GM19239 (cell line): ENCODE results near the gene LRMDA.

ENCODE experiments used
- DNase-seq: peaks from one replicate; pipeline ENCODE4 v3.0.0; 2011; ENCODE audit warnings: low spot score; ENCODE audit not compliant: insufficient read length
- FAIRE-seq: peaks from 2 replicates; lab custom pipeline; 2011; peaks lifted over from hg19 to GRCh38; lab: Jason Lieb, UNC

The LRMDA gene

DNA sequence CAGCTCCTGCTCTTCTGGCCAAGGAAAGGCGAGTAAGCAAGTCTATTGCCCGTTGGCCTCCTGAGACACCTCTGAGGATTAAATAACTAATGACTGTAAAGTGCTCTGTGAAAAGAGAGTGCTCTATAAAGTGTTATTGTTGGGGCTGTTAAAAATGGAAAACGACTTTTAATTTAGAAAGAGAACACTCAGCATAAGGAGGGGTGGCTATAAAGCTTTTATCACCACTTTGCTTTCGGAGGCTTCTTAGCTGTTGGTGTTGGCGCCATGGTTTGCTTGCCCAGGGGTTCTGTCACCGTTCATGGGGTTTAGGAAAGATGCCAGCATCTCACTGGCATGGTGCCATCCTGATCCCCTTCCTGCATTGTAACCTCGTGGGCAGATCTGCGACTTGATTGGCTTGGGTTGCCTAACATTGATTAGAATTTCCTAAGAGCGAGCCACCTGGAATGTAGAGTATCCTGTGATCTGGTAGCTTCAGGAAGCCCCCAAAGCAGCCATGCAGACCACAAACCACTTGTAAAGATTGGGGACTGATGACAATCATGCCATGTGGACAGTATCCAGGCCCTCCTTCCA is 509.9 kb downstream of the LRMDA start:
- no peak for FAIRE-seq
- DNase-seq = no peak

DNA sequence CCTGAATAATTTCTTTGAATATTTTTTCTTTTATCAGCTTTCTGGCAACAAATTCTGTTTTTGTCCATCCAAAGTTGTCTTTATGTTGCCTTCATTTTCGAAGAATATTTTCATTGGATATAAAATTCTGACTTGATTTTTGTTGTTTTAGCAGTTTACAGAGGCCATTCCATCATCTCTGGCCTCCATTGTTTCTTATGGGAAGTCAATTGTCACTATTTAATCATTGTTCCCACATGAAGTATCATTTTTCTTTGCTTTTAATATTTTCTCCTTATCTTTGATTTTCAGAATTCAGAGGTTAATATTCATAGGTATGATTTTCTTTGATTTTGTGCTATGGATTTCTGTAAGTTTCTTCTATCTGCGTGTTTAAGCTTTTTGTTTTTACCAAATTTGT is 512.6 kb downstream of the LRMDA start:
- DNase-seq = no peak
- FAIRE-seq = no peak

DNA sequence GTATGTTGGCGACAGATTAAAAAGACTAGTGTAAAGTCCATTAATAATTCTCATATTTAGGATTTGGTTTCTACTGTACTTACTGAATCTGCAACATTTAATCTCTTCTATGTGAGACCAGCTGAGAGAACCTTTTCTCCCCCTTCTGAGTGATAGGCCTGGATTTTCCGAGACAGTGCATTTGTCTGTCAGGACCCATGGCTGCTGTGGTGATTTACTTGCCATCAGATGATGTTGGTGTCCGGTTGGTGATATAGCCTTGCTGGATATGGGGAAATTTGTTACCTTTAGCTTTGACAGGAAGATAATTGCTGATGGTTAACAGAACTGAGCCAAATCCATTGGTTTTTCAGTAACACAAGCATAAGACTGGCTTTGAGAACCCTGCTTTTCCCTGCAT is 517.2 kb downstream of the LRMDA start:
- FAIRE-seq = no peak

DNA sequence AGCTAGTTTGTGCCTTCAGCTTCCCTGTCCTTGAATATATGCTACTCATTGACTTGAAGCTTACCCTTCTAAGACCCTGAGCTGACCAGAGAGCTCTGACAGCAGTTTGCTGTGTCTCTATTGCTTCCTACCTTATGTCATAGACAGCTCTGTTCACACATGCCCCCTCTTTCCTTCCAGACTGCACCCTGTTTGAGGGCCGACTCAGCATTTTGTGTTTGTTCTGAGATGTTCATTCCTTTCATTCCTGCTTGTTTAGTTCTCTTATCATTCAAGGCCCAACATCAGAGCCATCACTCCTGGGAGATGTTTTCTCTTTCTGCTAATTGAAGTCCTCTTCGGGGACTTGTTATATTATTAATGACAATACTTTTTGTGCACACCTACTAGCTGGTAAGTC is 518.9 kb downstream of the LRMDA start:
- DNase-seq (no peak), FAIRE-seq (no peak)

More for the DNA sequence above, 517.2 kb downstream of the LRMDA start:
- DNase-seq = no peak

DNA sequence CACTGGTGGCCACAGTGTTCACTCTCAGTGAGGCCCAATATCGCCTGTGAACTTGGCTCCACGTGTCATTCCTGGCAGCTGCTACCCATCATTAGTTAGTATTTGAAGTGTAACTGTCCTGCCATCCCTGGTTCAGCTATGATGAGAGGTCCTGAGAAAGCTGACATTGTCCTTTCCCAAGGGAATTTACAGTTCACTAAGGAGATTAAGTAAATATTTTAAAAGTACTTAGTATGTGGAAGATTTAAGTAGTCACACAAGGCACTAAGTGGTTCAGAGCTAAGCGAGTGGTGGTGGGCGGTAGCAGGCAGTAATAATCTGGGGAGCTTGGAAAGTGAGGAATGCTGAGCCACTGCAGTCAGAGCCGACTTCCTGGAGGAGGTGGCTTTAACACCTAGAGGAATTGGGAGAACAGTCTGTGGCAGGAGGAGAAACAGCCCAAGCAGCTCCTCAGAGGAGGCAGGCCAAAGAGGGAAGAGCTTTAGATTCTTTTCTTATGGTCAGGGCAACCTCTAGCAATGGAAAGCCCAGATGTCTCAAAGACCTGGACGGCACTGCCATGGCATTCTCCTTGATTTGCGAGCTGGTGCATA is 519.7 kb downstream of the LRMDA start:
- DNase-seq (no peak), FAIRE-seq (no peak)

DNA sequence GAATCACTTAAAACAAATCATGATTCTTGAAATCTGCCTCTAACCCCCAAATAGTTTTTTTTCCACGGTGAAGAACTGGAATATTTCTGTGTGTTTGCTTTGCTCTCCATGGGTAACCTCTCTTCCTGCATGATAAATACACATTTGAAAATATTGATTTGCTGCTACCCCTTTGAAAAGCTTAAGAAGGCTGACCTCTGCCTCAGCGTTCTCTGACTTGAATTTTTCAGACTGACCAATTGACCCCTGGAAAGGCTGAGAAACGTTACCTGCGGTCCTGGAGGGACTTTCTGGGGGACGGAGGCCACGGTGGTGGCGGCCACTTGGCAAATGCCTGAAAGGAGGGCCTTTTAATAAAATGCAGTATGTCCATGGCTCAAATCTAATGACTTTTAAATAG is 520.2 kb downstream of the LRMDA start:
- DNase-seq (no peak), FAIRE-seq (no peak)

DNA sequence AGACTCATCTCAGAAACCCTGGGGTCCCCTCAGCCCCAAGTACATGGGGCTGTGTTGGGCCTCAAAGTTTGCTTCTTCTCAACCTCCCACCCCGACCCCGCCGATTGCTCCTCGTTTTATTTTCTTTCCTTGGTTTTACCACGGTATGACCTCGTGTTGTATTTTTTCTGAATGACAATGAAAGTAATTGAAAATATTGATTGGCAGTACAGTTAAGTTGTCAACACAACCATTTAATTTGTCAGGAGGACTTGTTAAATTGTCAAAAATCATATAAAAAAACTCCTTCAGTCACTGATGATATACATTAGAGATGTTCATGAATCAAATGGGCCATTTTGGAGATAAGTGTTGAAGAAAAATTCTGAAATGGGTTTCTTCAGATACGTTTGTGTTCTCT is 520.7 kb downstream of the LRMDA start:
- DNase-seq (no peak), FAIRE-seq (no peak)

DNA sequence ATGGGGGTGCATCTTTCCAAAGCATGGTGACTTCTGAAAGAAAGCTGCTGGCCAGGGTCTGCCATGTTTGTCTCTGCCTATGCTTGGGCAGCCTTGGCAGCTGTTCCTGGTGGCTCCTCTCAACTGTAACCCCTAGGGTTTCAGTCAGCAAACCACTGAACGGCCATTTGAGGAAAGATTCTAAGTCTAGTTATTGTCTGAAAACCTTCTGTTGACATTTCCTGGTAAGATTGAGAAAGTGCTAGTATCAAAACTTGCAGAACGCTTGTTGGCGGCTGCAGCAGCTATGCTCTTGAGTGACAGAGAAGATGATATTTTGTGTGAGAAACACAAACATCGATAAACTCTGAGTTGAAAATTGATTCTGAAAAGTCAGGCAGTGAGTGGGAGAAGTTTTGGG is 523.1 kb downstream of the LRMDA start:
- FAIRE-seq = no peak
- no peak for DNase-seq

DNA sequence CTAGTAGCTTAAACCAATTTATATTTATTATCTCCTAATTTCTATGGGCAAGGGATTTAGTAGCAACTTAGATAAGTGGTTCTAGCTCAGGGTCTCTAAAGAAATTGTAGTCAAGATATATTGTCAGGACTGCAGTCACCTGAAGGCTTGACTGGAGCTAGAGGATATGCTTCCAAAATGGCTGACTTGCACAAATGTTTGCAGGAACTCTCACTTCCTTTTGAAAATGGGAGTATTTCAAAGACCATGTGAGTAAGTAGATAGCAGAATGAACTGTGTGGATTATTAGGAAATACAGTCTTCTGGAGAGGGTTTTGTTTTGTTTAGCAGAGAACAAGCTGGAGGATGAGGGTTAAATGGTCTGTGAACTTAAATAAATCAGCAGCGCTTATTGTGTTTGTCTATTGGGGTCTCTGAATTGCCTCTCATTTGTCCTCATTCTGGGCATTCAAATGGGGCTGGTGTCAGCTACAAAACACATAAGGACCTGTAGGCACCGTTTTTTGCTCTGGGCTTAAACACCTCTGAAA is 524.6 kb downstream of the LRMDA start:
- DNase-seq (no peak), FAIRE-seq (no peak)

DNA sequence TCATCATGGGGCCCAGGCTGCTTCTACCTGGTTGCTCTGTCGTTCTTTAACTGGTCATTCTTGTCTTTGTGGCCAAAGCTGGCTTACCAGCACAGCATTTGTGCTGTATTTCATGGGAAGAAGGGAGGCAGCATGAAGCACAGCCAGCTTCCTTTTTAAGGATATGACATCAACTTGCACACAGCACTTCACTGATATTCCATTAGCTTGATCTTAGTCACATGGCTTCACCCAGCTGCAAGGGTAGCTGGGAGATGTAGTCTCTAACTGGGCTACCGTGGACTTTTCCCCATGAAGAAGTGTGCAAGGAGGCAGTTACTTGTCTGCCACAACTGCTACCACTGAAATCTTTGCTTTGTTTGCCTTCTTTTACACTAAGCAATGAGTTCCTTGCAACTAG is 525.2 kb downstream of the LRMDA start:
- DNase-seq = no peak
- FAIRE-seq = no peak

DNA sequence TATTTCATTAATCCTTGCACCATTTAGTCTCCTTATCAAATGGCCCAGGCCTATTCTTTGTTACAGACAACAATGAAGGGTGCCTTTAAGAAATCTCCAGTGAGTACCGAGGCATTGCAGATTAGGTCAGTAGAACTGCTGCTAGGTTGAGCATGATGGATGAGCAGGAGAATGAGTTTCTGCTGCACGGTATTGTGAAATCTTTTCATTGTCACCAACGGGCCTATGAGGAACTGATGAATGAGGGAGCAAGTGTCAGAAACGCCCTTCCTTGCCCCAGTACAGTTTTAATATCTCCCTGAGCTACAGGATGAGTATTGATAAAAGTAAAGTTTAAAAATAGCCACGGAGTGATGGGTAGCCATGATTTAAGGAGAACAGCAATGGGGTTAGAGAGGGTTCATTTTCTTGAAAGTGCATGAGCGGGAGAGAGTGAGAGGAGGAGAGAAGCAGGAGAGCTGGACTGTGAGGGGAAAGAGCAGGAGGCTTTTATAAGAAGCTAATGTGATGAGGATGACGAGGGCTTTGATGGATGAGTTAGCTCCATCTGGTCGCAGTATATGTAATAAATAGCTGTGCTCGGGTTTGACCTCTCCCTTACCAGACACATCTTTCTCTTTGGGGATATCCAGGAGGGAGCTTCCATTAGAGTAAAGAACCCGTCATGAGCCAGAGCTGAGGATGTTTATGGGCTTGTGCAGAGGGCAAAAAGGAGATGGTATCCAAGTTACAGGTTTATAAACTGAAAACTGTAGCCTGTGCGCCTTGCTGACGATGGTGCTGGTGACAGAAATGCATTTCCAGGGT is 526.1 kb downstream of the LRMDA start:
- no peak for DNase-seq

DNA sequence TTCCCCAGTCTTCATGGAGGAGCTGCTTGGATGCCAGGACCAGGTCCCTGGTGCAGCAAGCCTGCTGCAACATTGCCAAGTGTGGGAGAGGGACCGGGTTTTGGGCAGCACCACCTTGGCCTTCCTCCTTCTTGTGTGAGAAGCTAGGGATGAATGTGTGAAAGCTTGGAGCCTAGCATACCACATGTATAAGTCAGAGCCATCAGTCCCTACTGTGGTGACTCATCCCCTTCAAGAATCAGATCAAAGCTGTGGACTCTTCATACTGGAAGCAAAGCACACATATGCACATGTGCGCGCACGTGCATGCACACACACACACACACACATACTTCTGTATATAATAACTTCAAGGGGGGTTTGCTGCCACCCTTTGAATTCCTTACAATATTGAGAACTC is 527.8 kb downstream of the LRMDA start:
- DNase-seq (no peak), FAIRE-seq (no peak)

More for the DNA sequence above, 526.1 kb downstream of the LRMDA start:
- FAIRE-seq = no peak

DNA sequence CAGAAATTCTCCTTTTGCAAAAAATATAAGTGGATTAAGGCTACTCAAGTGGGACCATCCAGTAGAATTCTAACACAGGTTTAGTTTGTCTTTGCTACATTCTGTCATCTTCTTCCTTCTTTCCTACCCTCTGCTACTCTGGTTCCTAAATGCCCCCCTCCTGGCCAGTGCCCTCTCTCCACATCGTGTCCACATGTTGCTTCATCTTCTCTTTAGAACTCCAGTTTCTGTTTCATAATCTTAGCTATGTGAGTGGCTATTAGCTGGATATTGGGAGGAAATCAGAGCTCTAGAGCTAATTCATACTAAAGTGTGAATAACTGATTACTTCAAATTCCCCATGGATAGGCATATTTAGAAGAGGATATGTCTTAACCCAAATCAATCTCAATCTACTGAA is 528.5 kb downstream of the LRMDA start:
- DNase-seq = no peak
- no peak for FAIRE-seq

DNA sequence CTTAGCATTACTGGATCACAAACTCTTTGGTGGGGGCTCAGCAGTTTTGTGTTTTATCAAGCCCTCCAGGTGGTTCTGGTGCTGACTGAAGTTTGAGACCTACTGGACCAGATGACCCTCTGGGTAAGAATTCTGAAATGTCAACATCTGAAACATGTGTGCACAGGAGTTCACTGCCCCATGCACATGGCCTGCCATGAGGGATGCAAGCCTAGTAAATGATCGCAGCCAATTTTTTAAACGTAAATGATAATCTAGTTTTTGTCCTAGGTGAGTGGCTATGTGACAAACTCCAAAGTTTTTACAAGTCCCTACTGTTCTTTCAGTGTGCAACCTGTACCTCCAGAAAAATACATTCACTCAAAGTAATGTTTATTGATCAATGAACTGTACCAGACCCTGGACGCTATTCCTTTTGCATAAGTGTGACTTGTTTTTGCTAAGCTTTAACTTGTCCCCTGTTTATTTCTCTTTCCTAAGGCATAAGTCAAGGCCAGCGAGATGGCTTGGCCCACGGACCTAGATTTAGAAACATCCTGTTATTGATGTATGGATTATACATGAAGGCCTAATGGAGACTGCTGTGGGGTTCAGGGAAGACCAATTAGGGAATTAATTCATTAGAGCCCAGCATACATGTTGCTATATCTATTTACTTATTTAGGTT is 531.1 kb downstream of the LRMDA start:
- no peak for FAIRE-seq

DNA sequence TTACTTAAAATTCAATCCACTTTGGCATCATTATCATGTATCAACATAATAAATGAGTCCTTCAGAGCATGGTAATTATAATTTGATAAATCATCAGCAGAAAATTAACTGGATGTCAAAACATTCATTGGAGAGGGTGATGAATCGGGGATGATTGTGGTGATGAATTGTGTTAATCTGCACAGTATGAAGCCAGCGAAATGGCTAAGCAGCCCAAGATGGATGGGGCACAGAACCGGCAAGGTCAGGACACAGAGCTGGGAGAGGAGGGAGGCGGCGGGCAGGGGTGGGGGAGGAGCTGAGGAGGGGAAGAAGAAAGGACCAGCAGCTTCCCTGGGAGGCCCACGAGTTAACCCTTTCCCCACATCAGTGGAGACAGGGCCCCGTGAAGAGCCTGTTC is 536.1 kb downstream of the LRMDA start:
- FAIRE-seq (no peak), DNase-seq (no peak)

More for the DNA sequence above, 531.1 kb downstream of the LRMDA start:
- no peak for DNase-seq

DNA sequence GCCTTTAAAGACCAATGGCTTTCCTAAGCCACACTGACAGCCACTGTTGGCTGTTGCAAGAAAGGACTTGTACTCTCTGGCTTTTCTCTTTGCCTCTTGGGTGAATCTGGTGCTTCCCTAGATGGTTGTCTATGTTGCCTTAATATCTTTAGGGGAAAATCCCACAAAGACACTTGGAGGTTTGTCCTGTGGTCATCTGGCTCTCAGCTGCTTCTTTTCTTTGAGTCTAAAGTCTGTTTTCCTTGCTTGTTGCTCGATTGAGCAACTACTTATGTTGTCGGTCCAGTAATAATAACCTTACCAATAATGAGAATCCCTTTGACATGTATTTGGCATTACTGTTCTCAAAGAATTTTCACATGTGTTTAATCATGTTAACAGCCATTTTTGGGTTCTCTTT is 537.6 kb downstream of the LRMDA start:
- FAIRE-seq = no peak

DNA sequence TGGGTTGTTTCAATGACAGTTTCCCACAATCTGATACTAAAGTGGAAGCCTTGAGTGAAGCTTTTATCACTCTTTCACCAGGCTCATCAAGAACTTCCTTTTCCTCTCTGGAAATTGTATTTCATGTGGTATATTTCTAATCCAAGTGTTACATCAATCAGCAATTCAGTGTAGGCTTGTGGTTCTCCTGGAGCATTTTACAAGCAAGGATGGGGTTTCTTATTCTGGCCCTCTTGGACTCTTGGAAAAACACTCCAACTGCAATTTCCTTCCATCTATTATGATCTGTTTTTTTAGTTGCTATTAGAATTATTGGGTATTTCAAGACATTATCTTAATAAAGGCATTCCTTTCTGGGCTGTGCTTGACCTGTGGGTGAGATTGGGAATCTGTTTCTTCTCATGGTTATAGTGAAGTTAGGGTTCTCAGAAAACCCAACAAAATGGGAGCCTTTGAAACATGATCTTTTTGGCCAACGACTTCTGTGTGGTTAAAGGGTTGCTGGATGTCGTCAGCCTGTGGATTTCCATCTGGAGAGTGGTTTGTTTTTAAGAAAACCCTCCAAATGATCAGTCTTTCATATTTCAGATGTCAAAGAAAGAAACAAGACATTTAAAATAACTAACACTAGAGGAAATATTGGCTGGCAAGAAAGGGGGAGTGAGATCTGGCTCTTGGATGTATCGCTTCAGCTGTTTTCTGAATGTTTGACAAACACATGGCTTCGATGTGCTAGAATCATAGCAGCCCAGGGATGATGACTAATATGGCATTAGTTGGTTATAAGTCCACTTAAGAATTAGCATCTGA is 540.2 kb downstream of the LRMDA start:
- FAIRE-seq = no peak
- no peak for DNase-seq

More for the DNA sequence above, 537.6 kb downstream of the LRMDA start:
- no peak for DNase-seq

DNA sequence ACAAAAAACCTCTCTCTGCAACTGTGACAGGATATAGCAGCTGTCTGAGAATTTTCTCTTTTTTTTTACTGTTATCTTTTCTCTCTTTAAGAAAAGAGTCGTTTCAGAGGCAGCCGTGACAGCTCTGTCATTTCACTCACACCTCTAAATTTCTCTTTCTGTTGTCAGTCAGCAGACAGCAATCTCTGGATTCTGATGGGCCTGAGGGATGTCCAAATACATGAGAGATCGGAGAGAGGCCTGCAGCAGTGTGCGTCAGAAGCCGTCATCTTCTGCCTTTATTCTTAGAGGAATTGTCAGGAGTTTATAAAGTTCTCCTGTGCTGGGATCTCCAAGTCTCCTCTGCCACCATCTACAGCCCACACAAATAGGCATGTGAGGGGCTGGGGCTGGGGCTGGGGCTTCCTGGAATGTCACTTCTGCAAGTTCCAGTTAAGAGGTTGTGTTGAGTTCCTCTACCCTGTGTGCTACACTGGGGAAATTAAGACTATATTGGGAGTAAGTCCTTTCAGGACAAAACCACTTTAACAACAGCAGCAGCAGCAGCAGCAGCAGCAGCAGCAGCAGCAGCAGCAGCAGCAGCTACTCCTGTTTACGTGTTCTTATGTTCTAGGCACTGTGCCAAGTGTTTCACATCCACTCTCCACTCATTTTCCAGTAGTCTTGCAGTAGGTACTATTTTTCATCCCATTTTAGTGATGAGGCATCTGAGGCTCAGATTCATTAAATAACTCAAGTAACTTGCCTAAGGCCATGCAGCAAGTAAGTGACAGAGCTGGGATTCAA is 541.3 kb downstream of the LRMDA start:
- FAIRE-seq (no peak), DNase-seq (no peak)

DNA sequence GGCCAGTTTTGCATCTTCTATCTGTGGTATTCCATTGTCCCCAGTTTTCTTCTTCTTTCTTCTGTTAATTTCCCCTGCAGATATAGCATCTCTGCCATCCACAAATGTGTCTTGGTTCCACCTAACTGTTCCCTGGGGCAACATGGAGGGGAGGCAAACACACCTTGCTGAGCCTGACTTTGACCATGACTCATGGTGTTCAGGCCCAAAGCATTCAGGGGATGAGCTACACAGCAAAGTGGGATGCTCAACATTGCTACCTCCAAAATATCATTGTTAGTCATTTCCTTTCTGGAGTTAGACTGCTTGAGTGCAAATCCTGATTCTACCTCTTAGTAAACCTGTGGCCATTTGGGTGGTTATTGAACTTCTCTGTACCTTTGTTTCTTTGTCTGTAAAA is 542.7 kb downstream of the LRMDA start:
- DNase-seq (no peak), FAIRE-seq (no peak)
